Superior temporal gyrus (tissue), 1 donor: Measurements from ENCODE around the gene CSGALNACT2.
"Not testable (repeated sequence)": the region's sequence is repeated elsewhere in the genome, so short reads cannot be mapped to it uniquely, and the experiment has no call there.

Experiments used
- DNase-seq: peaks from one replicate; pipeline ENCODE4 v3.0.0-alpha.2; 2016; ENCODE audit errors: extremely low spot score

Gene CSGALNACT2, protein sequence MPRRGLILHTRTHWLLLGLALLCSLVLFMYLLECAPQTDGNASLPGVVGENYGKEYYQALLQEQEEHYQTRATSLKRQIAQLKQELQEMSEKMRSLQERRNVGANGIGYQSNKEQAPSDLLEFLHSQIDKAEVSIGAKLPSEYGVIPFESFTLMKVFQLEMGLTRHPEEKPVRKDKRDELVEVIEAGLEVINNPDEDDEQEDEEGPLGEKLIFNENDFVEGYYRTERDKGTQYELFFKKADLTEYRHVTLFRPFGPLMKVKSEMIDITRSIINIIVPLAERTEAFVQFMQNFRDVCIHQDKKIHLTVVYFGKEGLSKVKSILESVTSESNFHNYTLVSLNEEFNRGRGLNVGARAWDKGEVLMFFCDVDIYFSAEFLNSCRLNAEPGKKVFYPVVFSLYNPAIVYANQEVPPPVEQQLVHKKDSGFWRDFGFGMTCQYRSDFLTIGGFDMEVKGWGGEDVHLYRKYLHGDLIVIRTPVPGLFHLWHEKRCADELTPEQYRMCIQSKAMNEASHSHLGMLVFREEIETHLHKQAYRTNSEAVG

DNA sequence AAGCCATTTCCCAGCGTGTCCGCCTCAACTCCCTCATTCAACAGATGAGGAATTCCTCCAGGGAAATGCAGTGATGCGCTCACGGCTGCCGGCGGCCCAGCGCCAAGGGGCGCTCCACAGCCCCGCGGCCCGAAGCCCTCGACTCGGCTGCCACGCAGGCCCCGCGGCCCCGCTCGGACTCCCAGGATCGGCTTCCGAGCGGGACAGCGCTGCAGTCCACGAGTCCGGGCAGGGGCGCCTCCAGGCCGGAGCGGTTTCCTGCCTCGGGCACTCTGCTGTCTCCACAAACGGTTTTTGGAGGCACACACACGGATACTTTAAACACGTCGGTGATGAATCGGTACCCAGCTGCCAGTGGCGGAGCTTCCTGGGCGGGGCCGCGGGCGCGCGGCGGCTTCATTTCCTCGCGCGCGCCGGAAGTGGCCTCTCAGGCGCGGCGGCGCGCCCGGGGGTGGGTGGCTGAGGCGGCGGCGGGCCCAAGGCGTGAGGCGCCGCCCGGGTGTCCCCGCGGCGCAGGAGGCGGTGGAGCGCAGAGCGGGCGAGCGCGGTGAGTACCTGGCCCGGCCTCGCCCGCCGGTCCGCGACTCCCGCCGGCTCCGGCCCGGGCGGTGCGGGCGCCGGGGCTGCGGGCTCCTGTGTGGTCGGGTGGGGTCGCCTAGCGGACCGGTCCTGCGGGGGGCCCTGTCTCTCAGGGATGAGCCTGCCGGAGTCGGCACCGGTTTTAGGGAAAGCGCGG, at the start of gene CSGALNACT2:
Gene CSGALNACT2, plus strand, starts transcription at position 425 of the 736 bp plus-strand sequence. CDS start 16,705 bp downstream, outside the sequence.
- peak; percentile 85 for DNase-seq

- no peak for DNase-seq
Measured at GRCh38 chr10:43089519-43089918, 48.7 kb upstream of the CSGALNACT2 start.

- no peak for DNase-seq
Measured at GRCh38 chr10:43090188-43090587, 48.1 kb upstream of the CSGALNACT2 start.

DNA sequence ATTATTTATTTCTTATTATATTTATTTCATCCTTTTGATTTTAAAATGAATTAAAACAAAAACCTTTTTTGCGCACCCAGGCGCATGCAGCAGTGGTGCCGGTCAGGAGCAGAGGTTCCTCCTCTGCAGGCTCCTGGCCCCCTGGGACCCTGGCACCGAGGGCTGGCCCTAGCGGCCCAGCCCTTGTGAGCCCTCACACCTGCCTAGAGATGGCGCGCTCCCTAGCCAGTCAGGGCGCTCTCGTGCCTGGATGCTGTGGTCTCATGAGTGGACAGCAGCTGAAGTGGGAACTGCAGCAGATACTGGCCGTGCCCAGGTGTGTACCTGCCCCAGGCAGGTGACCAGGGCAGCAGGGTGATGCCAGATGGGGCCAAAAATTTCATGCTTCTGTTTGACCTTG, 47.6 kb upstream of the CSGALNACT2 start:
- no peak for DNase-seq

- DNase-seq: no peak
Measured at GRCh38 chr10:43091846-43092245, 46.4 kb upstream of the CSGALNACT2 start.

DNA sequence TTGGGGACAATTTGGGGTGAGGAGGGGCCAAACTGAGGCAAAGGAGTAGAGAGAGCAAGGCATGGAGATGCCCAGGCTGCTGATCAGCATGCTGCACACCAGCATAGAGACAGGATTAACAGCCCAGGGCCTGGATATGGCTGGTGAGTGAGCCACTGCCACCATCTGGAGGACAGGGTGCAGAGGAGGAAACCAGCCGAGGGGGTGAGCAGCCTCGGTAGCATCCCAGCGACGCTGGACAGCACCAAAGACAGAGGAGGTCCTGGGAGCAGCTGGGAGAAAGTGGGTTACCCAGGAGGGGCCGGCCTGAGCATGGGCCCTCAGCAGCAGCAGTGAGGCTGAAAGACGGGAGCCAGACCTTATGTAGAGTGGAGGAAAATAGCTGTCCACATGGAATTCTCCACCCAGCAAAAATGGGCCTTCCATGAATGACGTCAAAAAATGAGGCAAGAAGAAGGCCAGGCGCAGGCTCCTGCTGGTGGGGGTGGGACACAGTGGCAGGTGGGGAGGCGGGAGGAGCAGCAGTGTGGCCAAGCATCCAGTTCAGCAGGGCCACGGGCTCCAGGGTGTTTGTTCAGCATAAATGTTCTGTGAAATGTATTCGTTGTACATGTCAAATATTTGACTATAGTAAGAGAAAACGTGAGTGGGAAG, 44.7 kb upstream of the CSGALNACT2 start:
- DNase-seq: no peak

- DNase-seq: no peak
Measured at GRCh38 chr10:43094085-43094484, 44.2 kb upstream of the CSGALNACT2 start.

- not testable (repeated sequence) for DNase-seq
Measured at GRCh38 chr10:43099339-43099738, 38.9 kb upstream of the CSGALNACT2 start.

- no peak for DNase-seq
Measured at GRCh38 chr10:43099928-43100327, 38.3 kb upstream of the CSGALNACT2 start.

DNA sequence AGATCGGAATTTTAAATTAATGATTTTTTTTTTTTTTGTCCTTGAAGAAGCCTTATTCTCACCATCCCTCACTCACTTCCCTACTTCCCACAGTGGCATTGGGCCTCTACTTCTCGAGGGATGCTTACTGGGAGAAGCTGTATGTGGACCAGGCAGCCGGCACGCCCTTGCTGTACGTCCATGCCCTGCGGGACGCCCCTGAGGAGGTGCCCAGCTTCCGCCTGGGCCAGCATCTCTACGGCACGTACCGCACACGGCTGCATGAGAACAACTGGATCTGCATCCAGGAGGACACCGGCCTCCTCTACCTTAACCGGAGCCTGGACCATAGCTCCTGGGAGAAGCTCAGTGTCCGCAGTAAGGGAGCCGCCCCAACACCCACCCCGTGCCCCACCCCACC, 37.9 kb upstream of the CSGALNACT2 start:
- no peak for DNase-seq

DNA sequence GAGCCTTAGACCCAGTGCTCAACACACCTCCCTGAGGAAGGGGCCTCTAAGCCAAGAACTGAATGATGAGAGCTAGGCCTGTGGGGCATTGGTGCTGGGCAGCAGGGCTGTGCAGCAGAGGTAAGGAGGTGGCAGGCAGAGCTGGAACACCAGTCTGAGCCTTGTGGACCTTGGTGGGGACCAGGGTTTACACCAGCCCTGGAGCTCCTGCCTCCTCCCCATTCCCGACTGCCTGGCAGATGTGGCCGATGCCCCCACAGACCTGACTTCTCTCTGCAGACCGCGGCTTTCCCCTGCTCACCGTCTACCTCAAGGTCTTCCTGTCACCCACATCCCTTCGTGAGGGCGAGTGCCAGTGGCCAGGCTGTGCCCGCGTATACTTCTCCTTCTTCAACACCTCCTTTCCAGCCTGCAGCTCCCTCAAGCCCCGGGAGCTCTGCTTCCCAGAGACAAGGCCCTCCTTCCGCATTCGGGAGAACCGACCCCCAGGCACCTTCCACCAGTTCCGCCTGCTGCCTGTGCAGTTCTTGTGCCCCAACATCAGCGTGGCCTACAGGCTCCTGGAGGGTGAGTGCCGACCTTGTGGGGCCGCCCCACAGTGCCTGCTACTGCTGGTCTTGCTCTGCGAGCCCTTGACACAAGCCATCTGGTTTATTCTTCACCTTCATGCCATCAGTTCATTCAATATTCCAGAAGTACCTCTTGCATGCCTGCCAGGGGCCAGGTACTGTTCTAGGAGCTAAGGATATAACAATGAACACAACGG, 36.0 kb upstream of the CSGALNACT2 start:
- DNase-seq: no peak

DNA sequence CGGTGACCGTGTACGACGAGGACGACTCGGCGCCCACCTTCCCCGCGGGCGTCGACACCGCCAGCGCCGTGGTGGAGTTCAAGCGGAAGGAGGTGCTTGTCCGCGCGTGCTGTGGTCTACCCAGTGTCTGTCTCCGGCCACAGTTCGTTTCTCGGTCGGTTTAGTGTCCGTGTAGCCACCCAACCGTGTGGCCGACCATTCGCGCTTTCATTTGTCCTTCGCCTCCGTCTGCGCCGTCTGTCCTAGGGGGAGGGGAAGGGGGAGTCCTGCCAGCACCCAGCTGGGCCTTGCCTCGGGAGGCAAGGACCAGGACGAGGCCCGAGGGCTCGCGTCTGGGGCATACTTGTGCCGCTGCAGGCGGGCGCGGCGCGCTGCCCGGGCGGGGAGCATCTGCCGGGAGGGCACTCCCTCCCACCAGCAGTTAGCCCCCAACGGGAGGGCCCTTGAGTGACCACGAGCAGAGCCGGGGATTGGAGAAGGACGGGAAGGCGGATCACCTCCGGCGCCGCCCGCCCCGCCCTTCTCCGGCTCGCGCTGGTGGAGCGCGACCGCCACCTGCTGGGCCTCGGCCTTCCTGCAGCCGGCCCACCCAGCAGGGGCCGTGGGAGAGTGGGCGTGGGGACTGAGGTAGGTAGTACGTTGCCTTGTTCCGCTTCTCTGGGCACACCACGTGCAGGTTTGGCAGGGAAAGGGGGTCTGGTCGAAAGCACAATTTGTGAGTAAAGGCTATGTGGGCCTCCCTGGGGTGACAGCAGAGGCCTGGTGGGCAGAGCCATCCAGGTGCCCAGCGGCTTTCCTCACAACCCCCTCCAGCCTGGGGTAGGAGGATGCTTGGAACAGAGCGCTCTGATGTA, 32.9 kb upstream of the CSGALNACT2 start:
- DNase-seq: peak; percentile 61

- no peak for DNase-seq
Measured at GRCh38 chr10:43105956-43106229, 32.4 kb upstream of the CSGALNACT2 start.

- DNase-seq: no peak
Measured at GRCh38 chr10:43106256-43107091, 31.8 kb upstream of the CSGALNACT2 start.

DNA sequence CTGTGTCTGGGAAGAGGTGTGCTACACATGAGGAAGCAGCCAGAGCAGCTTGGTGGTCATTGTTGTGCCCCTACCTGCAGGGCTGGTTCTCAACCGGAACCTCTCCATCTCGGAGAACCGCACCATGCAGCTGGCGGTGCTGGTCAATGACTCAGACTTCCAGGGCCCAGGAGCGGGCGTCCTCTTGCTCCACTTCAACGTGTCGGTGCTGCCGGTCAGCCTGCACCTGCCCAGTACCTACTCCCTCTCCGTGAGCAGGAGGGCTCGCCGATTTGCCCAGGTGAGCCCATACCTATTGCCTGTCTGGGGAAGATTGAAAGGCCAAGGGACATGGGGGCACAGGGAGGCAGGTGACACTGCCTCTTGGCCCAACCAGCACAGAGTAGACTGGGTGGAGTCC, 29.3 kb upstream of the CSGALNACT2 start:
- no peak for DNase-seq

DNA sequence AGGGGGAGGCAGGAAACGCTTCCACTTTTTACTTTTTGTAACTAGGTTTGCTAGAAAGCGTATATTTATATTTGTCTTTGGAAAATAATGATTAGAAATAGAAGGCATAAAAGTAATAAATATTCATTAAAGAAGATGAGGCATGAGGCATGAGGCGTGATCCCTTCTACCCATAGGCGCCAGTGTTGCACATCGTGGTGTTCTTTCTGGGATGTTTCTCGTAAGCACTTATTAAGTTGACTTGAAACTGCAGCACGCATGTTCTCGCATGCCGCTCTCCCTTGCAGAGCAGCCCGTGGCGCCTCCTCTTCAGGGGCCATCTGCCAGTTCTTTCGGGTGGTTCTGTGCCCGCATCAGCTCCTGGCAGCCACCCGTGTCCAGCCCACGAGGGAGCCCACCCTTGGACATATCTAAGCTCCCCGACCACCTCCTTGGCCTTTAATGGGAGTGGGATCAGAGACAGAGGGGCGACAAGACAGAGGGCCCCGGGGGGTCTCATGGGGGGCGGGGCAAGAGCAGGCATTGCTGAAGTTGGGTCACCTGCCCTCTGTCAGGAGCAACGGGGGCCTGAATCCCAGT, 28.5 kb upstream of the CSGALNACT2 start:
- DNase-seq: no peak

GRCh38 chr10:43110338-43111071, 27.7 kb upstream of the CSGALNACT2 start:
- no peak for DNase-seq

DNA sequence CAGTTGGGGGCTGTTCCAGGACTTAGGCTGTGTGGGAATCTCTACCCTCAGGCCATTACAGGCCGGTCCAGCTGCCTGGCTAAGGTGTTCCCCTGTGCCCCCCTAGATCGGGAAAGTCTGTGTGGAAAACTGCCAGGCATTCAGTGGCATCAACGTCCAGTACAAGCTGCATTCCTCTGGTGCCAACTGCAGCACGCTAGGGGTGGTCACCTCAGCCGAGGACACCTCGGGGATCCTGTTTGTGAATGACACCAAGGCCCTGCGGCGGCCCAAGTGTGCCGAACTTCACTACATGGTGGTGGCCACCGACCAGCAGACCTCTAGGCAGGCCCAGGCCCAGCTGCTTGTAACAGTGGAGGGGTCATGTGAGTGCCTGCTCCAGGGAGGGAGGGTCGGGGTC, 27.1 kb upstream of the CSGALNACT2 start:
- DNase-seq: no peak
